ENCODE measurements around the gene NDUFA12. TPM values are rescaled to one million over a fixed set of nuclear protein-coding genes. Genes with fewer than 3 reads are reported as not detected.

NDUFA12 gene
- total and polyA plus RNA-seq, 2 of the 13 experiments (the other 11 are each of a cell fraction or from before 2014, with no cell fraction given), result 101 to 173 TPM

GRCh38 chr12:95003213-95003920 lies at the start of gene NDUFA12 (continued):
- TF ChIP-seq ETS1 (CRISPR knock-in tag; IDR thresholded peaks at IDR 0.05), result no peak
- TF ChIP-seq HNF1B (CRISPR knock-in tag; IDR thresholded peaks at IDR 0.05), result peak; percentile 84; the same call in 1 of the 2 replicates
- TF ChIP-seq SOX6 (IDR thresholded peaks at IDR 0.05), result no peak
- TF ChIP-seq SOX6 (CRISPR knock-in tag; IDR thresholded peaks at IDR 0.05), result peak; percentile 63
- TF ChIP-seq ISL2 (CRISPR knock-in tag; IDR thresholded peaks at IDR 0.05), result peak; percentile 52; the same call in 1 of the 2 replicates
- no peak for TF ChIP-seq PCBP2 (optimal IDR thresholded peaks at IDR 0.05; ENCODE audit: low read depth, low read length, poor library complexity, severe bottlenecking)
- TF ChIP-seq ATF3 (CRISPR knock-in tag; IDR thresholded peaks at IDR 0.05), result no peak
- peak; percentile 78 to 93 for TF ChIP-seq HMGXB4 (CRISPR knock-in tag; IDR thresholded peaks at IDR 0.05; ENCODE audit: borderline replicate concordance in 1 of 2, low read depth in 1 of 2)
- TF ChIP-seq ZSCAN20 (CRISPR knock-in tag; IDR thresholded peaks at IDR 0.05; ENCODE audit: borderline replicate concordance), result no peak
- no peak for TF ChIP-seq ZNF121 (CRISPR knock-in tag; IDR thresholded peaks at IDR 0.05)
- peak; percentile 54 for TF ChIP-seq SP2 (CRISPR knock-in tag; IDR thresholded peaks at IDR 0.05)
- TF ChIP-seq CREBL2 (CRISPR knock-in tag; IDR thresholded peaks at IDR 0.05; ENCODE audit: borderline replicate concordance), result no peak
- TF ChIP-seq ZNF570 (CRISPR knock-in tag; IDR thresholded peaks at IDR 0.05; ENCODE audit: borderline replicate concordance), result no peak
- peak; percentile 75; the same call in 1 of the 2 replicates for TF ChIP-seq ZNF607 (CRISPR knock-in tag; IDR thresholded peaks at IDR 0.05; ENCODE audit: borderline replicate concordance)
- TF ChIP-seq NR1H2 (CRISPR knock-in tag; IDR thresholded peaks at IDR 0.05; ENCODE audit: borderline replicate concordance, low read depth), result no peak
- no peak for TF ChIP-seq CSRNP1 (CRISPR knock-in tag; IDR thresholded peaks at IDR 0.05)
- peak; percentile 96 for TF ChIP-seq ZNF574 (CRISPR knock-in tag; IDR thresholded peaks at IDR 0.05)
- TF ChIP-seq HOXD1 (CRISPR knock-in tag; IDR thresholded peaks at IDR 0.05), result 0 out of 2 replicates have a peak, but pooled peaks have one; percentile 40
- TF ChIP-seq ZMYM3 (CRISPR knock-in tag; IDR thresholded peaks at IDR 0.05), result peak; percentile 85
